Left renal pelvis (tissue), 4 donors: Measurements from ENCODE around the gene ZMYND8. TPM values are rescaled to one million over a fixed set of nuclear protein-coding genes. Genes with fewer than 3 reads are reported as not detected.

ENCODE experiments used
- DNase-seq, 4 donors: peaks; one replicate each; pipeline ENCODE4 v3.0.0-alpha.2; 2013; ENCODE audit warnings: low read depth in 4 of 4, low spot score in 3 of 4
- polyA plus RNA-seq, 4 donors: library from polyadenylated mRNA; unstranded; fragments of 120-200 nt; gene quantifications; one replicate each; pipeline ENCODE4 v1.2.1, GENCODE V29; 2013; ENCODE audit not compliant: insufficient read length in 4 of 4

ZMYND8 gene
- polyA plus RNA-seq, 4 donors: 35.3 to 45.0 (median 42.8) TPM

DNA sequence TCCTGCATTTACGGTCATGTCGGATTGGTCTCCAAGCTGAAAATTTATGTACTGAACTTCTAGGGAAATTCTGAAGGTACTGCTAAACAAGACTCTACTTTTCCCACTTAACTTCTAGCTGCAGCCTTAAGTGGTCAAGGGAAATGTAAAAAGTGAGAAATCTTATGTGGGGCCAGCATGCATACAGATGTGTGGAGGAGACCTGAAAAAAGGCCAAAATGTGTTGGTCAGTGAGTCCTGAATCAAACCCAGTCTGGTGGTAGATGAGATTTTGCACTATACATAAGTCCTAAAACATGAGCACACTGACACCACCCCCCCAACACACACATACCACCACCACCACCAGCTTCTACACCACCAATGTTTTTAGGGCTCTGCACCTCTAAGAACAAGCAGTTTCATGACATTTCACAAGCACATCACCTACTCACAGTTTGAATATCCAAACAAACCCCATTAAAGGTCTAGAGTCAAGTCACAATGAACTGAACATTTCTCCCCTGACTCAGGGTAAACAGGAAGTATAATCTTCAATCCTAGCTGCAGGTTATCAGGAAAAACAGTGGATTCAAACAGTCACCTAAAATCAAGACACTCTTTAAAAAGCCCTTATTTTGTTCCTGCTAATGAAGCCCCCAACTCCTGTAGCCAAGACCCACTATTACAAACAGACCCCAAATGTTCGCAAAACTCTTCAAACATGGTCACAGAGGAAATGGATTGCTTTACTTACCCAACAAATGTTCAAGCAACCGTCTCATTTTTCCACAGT lies 1.6 kb downstream of the ZMYND8 start:
- no peak for DNase-seq

- no peak for DNase-seq
Observed at GRCh38 chr20:47354464-47354713, 2.1 kb downstream of the ZMYND8 start.

GRCh38 chr20:47353692-47354463 lies 2.6 kb downstream of the ZMYND8 start:
- DNase-seq: no peak

DNA sequence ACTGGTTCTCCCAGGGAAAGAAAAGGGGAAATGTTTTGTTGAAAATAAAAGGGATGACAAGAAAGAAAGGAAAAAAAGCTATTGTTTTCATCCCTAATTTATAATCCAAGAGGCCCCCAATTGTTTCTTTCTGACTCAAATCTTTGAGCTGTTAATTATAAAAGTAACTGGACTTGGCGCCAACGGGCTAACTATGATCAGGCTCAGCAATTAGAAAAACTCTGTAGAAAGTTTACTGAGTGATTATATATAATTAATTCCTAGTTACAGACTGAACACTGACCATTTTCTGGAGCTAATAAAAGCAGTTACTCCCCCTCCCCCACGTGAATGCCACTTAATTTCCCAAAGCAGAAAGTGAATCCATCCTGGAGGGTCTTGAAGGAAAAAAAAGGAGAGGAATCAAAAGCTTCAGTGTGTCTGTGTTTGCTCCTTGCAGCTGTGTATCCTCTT lies 3.2 kb downstream of the ZMYND8 start:
- DNase-seq: no peak

GRCh38 chr20:47352332-47353238 lies 3.9 kb downstream of the ZMYND8 start:
- no peak for DNase-seq

DNA sequence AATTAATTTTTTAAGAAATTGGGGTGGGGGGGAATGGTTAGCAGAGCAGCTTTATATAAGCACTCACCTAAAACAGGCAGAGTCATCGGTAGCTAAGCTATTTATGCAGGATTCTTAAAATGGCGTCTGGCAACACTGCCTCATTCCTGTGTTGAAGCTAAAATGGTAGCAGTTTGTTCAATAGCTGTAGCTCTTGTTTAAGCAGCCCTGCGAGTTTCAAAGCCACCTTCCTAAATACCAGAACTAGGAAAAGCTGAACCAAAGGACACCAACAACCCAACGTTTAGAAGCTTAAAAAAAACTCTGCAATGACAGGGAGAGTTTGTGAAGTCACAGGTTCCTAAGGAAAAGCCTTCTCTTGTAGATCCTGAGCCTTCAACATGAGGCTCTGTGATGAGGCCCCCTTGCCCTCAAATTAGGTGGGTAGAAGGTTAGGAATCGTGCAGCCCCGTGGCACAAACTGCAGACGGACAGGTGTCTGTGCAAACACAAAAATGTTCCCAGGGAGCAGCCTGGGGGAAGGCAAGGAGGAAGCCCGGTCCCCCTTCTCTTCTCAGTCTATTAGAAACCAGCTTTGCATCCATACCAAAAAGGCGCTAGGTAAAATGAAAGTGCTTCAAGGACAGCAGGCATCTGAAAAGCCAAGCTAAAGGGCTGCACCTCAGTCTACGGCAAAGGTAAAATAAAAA lies 4.7 kb downstream of the ZMYND8 start:
- no peak for DNase-seq

- no peak for DNase-seq
Observed at GRCh38 chr20:47350691-47351545, 5.6 kb downstream of the ZMYND8 start.

DNA sequence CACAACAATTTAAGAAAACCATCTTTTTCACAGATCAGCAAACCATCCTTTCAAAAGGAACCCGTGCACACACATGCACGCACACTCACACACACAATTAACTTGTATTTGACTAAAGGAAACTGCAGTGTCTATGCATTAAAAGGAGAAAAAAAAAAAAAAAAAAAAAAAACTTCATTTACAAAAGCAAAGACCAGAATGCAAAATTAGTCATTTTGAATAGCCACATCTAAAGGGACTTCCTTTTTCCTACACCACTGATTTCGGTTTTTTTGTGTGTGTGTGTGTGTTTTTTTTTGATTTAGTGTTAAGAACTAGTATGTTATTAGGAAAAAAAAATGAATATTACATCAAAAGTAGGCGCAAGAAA lies 6.3 kb downstream of the ZMYND8 start:
- no peak for DNase-seq

DNA sequence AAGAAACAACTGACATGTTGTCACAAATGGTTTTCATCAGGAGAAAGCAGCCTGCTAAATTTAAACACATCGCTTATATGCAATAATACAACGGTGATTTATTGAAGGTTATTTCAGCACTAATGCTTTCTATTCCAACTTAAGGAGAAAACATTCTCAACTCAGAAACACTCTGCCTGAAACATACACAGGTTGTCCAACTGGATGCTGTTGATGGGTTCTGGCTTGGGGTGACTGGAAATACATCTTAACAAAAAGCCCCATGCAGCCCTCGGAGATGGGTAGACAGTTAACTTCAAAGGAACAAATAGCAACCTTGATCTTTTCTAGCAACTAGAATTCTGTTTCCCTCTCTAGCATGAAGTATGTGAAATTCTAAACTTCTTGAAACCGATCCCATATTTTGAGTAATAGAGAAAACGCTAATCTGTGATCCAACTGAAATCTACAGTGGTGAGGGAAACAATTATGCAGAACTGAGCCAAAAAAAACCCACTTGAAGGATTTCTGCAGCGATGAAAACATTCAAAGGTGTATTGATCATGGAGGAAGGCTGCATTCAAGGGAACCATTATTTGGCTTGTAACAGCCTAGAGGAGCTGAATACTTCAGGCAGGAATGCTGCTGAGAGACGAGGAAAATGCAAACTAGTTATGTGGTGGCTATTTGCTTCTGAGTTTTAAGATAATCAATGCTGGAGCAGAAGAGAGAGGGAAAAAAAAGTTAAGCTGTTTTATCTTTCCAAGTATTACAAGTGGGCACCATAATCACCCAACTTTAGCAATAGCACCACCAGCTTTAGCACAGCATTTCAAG lies 6.9 kb downstream of the ZMYND8 start:
- no peak for DNase-seq

DNA sequence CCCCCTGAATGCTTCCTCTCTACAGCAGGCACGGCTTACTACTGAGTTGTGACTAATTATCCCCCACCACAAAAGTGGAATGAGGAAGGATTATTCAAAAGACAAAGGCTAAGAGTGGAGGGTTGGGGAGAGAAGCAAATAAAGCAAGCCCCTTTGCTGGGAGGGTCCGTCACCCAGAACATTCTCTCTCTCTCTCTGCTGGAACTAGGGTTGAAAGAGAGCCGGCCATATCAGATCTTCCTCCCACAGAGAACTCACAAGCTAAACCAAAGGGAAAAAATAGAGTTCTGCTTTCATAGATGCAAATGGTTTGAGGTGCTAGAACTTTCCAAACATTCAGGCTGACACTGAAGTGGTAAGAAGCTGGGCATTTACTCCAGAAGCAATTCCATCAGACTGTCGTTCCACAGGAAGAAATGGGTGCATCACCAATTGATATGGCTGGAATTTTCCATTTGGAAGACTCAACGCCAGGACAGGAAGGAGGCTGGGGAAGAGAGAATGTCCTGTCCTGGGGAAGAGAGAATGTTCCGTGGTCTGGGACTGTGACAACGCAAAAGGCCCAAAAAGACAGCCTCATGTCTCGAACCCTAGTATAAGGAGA lies 7.9 kb downstream of the ZMYND8 start:
- no peak for DNase-seq

DNA sequence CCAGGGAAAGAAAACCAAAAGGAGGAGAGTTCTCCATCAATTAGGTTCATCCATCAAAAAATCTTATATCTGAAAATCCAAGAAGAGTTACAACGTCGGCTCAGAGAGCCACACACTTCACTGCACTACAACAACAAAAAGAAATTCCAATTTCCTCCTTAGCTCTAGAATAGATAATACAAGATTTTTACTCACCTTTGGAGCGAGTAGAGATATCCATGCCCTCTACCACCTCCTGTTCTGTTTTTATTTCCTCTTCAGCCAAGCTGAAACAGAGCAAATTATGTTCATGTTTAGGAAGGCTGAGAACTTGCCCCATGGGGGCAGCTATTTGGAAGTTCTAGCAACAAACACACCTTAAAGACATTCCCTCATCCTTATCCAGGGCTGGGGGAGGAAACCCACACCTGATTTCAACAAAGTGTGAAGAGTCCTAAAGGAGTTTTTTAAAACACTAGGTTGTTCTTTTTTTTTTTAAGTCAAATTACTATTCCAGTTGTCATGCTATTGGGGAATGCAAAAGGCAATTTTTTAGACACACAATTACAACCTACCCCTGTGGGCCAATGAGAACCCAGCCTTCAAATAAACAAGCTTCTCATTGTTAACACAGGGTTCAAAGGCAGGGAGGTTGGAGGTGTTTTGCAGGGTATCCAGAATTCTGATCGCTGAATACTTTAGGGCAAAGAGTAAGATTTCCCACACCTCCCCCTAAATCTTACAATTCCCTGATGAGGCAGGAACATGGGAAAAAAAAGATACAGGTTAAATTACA lies 8.7 kb downstream of the ZMYND8 start:
- no peak for DNase-seq

DNA sequence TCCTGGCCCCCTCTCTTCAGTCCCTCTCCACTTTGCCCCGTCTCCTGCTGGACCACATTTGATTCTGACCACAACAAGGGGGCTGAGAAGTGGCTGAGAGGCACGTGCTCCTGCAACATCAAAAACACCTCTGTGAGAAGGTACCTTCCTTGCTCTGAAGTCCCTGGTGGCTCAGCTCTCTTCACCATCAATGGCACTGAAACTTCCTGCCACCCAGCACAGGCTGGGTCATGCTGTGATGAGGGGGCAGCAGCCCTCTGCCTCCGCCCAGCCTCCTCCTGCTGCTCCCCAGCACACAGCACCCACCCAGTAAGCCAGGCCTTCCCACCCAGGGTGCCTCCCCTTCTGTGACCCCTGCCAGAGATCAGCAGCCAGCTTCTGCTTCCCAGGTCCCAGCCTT lies 10.3 kb downstream of the ZMYND8 start:
- no peak for DNase-seq

GRCh38 chr20:47345214-47345613 lies 11.3 kb downstream of the ZMYND8 start:
- DNase-seq: no peak

DNA sequence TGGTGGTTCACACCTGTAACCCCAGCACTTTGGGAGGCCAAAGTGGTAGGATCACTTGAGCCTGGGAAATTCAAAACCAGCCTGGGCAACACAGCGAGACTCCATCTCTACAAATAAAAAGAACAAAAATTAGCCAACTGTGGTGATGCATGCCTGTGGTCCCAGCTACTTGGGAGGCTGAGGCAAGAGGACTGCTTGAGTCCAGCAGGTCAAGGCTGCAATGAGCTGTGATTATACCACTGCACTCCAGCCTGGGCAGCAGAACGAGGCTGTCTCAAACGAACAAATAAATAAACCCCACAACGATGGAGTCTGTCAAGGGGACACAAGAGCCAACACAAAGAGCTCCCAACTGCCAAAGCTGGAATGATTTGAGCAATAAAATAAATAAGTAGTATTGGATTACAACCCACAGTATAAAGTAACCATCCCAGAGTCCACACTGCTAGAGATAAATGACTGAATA lies 13.5 kb downstream of the ZMYND8 start:
- DNase-seq: no peak

GRCh38 chr20:47338131-47338628 lies 18.3 kb downstream of the ZMYND8 start:
- no peak for DNase-seq

DNA sequence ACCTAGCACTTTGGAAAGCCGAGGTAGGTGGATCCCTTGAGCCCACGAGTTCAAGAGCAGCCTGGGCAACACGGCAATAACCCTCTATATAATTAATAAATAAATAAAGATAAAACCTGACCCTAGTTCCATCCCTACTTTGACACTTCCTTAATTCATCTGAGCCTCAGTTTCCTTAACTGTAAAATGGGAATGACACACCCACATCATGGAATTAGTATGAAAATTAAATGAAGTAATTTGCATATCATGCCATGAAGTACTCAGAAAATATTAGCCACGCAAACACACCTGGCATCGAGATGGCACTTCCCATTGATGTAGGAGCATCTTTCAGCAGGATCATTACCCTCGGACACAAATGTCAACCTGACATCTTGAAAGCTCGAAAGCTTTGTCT lies 19.1 kb downstream of the ZMYND8 start:
- no peak for DNase-seq

DNA sequence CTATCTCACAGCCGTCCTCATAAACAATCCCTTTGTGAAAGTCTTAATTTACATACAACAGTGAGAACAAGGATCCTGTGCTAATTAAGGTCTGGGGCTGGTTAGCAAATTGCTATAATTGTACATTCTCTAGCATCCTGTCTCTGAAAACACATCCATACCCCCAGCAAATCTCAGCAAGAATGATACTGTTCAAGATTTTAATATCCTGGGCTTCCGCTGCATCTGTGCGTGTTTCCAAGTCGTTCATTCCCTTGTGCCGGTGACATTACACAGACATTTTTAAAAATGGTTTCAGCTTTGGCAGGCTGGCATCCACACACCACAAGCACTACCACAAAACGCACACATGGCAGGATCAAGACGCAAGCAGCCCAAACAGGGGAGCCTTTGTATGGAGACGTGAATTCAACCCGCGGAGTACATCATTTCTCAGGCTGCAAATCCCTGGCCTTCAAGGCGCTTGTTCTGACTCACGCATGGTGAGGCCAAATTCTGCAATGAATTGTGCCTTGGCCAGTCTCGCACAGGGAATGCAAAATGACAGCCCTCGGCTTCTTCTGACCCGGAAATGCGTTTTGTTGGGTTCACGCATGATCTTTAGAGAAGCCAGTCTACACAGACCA lies 20.3 kb downstream of the ZMYND8 start:
- DNase-seq: no peak
